ENCODE data around the gene KRIT1.

KRIT1 gene

GRCh38 chr7:92150450-92151017, 95.2 kb downstream of the KRIT1 start:
- no peak for DNase-seq

GRCh38 chr7:92149736-92150239, 95.9 kb downstream of the KRIT1 start:
- DNase-seq = no peak

Measured in fibroblast of skin of abdomen (primary cell).